Measurements from ENCODE around the gene SEC14L2. TPM values are rescaled to one million over a fixed set of nuclear protein-coding genes. Genes with fewer than 3 reads are reported as not detected.

The SEC14L2 gene
- total and polyA plus RNA-seq, 10 of the 15 experiments (the other 5 are each of a cell fraction or from before 2014, with no cell fraction given) = 0.08 to 4.0 (median 0.48) TPM

DNA sequence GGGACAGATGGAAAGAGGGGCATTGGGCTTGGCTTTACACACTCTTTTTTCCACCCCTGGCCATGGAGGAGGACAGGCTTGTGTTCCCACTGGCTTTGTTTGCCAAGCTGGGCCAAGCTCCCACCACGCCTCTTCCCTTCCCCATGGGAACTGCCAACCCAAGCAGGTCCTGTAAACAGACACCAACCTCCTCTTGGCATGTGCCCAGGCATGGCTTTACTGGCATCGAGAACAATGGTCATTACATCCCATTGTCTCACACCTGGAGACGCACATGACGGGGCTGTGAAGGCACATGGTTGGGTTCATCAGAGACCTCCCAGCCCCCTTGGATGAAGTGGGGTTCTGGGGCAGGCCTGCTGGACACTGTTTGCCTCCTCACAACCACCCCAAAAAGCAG, 63.3 kb downstream of the SEC14L2 start:
- FAIRE-seq = no peak
- no peak for ATAC-seq
- BruUV-seq (replicated peaks) = no TSS peak
- SMC1A ChIA-PET (ENCODE audit: uncharacterized antibody, unreplicated experiment) = no interaction called here
- RAD21 ChIA-PET (ENCODE audit: unreplicated experiment) = no interaction called here
- Histone ChIP-seq H3K79me2 (ENCODE audit: control insufficient read depth, insufficient read depth, low read length) (no peaks in the 10 kb centered on the region), H3K27ac (ENCODE audit: control insufficient read depth, insufficient read depth) (no peak overlapping the region), H3K4me1 (ENCODE audit: control insufficient read depth, insufficient read depth, low read length) (no peaks in the 10 kb centered on the region; the same call in 1 of the 2 replicates), H3K4me2 (ENCODE audit: control insufficient read depth, insufficient read depth) (no peak overlapping the region), H3K9ac (ENCODE audit: control insufficient read depth, insufficient read depth, low read length) (no peak overlapping the region), H3K36me3 (ENCODE audit: control insufficient read depth in 2 of 2, insufficient read depth in 2 of 2, low read length in 1 of 2) (no peaks in the 10 kb centered on the region), H3K27me3 (replicated peaks in 1 of 2; ENCODE audit: control insufficient read depth in 2 of 2, insufficient read depth in 2 of 2, low read length in 1 of 2) (no peaks in the 10 kb centered on the region; a peak in 1 of 4 replicates), H3K9me3 (replicated peaks; ENCODE audit: control insufficient read depth, insufficient read depth, low read length) (no peaks in the 10 kb centered on the region), H2AFZ (ENCODE audit: control insufficient read depth, low read depth, low read length) (no peak overlapping the region), H3K4me3 (no peak overlapping the region), H4K20me1 (ENCODE audit: control insufficient read depth, insufficient read depth) (no peaks in the 10 kb centered on the region)
- POLR2A ChIA-PET = no interaction called here
- CTCF ChIA-PET = interaction anchor here (1.5 kb wide), 1 partner anchor 15 kb away, joined by 4 read pairs; no protein-coding TSS in a partner anchor
- in situ Hi-C loops (cut with MboI) = no loop called here
- intact Hi-C loops (cut with micrococcal nuclease; ENCODE audit: unreplicated experiment) = no loop called here
- no peak for DNase-seq (ENCODE audit: low read depth, low spot score)
- 49% methylated on average over 4 of the region's 4 CpGs for WGBS (ENCODE audit: insufficient coverage, insufficient replicate concordance, low lambda C conversion rate, missing lambda C conversion rate)
- no peak for TF ChIP-seq MXI1 (IDR thresholded peaks at IDR 0.05; ENCODE audit: low read depth, low read length)
- no peak for TF ChIP-seq SIN3A (IDR thresholded peaks at IDR 0.05; ENCODE audit: low read depth, low read length)
- TF ChIP-seq MTA3 (IDR thresholded peaks at IDR 0.05; ENCODE audit: borderline replicate concordance, low read length) = no peak
- TF ChIP-seq, protein P1, sequence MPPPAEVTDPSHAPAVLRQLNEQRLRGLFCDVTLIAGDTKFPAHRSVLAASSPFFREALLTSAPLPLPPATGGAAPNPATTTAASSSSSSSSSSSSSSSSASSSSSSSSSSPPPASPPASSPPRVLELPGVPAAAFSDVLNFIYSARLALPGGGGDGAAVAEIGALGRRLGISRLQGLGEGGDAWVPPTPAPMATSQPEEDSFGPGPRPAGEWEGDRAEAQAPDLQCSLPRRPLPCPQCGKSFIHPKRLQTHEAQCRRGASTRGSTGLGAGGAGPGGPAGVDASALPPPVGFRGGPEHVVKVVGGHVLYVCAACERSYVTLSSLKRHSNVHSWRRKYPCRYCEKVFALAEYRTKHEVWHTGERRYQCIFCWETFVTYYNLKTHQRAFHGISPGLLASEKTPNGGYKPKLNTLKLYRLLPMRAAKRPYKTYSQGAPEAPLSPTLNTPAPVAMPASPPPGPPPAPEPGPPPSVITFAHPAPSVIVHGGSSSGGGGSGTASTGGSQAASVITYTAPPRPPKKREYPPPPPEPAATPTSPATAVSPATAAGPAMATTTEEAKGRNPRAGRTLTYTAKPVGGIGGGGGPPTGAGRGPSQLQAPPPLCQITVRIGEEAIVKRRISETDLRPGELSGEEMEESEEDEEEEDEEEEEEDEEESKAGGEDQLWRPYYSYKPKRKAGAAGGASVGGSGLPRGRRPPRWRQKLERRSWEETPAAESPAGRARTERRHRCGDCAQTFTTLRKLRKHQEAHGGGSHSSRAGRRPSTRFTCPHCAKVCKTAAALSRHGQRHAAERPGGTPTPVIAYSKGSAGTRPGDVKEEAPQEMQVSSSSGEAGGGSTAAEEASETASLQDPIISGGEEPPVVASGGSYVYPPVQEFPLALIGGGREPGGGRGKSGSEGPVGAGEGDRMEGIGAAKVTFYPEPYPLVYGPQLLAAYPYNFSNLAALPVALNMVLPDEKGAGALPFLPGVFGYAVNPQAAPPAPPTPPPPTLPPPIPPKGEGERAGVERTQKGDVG (CRISPR knock-in tag; IDR thresholded peaks at IDR 0.05) = no peak
- no peak for TF ChIP-seq ZNF274 (IDR thresholded peaks at IDR 0.05; ENCODE audit: insufficient read depth, insufficient read length)
- TF ChIP-seq SREBF1 (IDR thresholded peaks at IDR 0.05; ENCODE audit: low read length) = no peak
- no peak for TF ChIP-seq RB1 (IDR thresholded peaks at IDR 0.05; ENCODE audit: borderline replicate concordance)
- no peak for TF ChIP-seq FOXK2 (IDR thresholded peaks at IDR 0.05)
- TF ChIP-seq PAX5 (IDR thresholded peaks at IDR 0.05; ENCODE audit: borderline replicate concordance, low read depth, low read length) = no peak
- TF ChIP-seq ASH2L (IDR thresholded peaks at IDR 0.05; ENCODE audit: borderline replicate concordance, low read depth) = no peak
- TF ChIP-seq, protein P2, sequence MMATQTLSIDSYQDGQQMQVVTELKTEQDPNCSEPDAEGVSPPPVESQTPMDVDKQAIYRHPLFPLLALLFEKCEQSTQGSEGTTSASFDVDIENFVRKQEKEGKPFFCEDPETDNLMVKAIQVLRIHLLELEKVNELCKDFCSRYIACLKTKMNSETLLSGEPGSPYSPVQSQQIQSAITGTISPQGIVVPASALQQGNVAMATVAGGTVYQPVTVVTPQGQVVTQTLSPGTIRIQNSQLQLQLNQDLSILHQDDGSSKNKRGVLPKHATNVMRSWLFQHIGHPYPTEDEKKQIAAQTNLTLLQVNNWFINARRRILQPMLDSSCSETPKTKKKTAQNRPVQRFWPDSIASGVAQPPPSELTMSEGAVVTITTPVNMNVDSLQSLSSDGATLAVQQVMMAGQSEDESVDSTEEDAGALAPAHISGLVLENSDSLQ (IDR thresholded peaks at IDR 0.05) = no peak
- TF ChIP-seq CEBPB (IDR thresholded peaks at IDR 0.05; ENCODE audit: borderline replicate concordance in 1 of 2, low read depth in 2 of 2, low read length in 2 of 2) = no peak
- TF ChIP-seq ZBED1 (IDR thresholded peaks at IDR 0.05; ENCODE audit: borderline replicate concordance) = no peak
- TF ChIP-seq SMAD1 (IDR thresholded peaks at IDR 0.05; ENCODE audit: low read depth, partially characterized antibody) = no peak
- TF ChIP-seq CHD1 (IDR thresholded peaks at IDR 0.05; ENCODE audit: low read depth, low read length) = no peak
- TF ChIP-seq, protein P3, sequence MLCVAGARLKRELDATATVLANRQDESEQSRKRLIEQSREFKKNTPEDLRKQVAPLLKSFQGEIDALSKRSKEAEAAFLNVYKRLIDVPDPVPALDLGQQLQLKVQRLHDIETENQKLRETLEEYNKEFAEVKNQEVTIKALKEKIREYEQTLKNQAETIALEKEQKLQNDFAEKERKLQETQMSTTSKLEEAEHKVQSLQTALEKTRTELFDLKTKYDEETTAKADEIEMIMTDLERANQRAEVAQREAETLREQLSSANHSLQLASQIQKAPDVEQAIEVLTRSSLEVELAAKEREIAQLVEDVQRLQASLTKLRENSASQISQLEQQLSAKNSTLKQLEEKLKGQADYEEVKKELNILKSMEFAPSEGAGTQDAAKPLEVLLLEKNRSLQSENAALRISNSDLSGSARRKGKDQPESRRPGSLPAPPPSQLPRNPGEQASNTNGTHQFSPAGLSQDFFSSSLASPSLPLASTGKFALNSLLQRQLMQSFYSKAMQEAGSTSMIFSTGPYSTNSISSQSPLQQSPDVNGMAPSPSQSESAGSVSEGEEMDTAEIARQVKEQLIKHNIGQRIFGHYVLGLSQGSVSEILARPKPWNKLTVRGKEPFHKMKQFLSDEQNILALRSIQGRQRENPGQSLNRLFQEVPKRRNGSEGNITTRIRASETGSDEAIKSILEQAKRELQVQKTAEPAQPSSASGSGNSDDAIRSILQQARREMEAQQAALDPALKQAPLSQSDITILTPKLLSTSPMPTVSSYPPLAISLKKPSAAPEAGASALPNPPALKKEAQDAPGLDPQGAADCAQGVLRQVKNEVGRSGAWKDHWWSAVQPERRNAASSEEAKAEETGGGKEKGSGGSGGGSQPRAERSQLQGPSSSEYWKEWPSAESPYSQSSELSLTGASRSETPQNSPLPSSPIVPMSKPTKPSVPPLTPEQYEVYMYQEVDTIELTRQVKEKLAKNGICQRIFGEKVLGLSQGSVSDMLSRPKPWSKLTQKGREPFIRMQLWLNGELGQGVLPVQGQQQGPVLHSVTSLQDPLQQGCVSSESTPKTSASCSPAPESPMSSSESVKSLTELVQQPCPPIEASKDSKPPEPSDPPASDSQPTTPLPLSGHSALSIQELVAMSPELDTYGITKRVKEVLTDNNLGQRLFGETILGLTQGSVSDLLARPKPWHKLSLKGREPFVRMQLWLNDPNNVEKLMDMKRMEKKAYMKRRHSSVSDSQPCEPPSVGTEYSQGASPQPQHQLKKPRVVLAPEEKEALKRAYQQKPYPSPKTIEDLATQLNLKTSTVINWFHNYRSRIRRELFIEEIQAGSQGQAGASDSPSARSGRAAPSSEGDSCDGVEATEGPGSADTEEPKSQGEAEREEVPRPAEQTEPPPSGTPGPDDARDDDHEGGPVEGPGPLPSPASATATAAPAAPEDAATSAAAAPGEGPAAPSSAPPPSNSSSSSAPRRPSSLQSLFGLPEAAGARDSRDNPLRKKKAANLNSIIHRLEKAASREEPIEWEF (IDR thresholded peaks at IDR 0.05; ENCODE audit: insufficient replicate concordance, low read depth, low read length) = no peak
- no peak for TF ChIP-seq CREM (IDR thresholded peaks at IDR 0.05; ENCODE audit: low read depth)
- no peak for TF ChIP-seq YBX1 (IDR thresholded peaks at IDR 0.05)

Data from GM12878 (cell line).